A549 (cell line): ENCODE results near the gene RNPEP. TPM values are rescaled to one million over a fixed set of nuclear protein-coding genes. Genes with fewer than 3 reads are reported as not detected.

Experiments used
- ATAC-seq, 2 experiments: fragments of 200-7000 bp in 1 of 2; fragments of >200 bp in 1 of 2; cut with Nextera tagmentation in 1 of 2; cut with Tn5 transposase in 1 of 2; 3 replicates each; pipeline versions ENCODE4 v1.8.0 to v1.9.1; 2018 to 2020; ENCODE audit warnings: mild to moderate bottlenecking in 1 of 2, moderate library complexity in 1 of 2
- CTCF ChIA-PET: fragments of 300-600 bp; sonication (Branson Sonifier 250); formaldehyde crosslinking; extraction: SDS; loops from one replicate; lab custom pipeline; 2021; ENCODE audit warnings: antibody characterized with exemption, inconsistent platforms; lab: Yijun Ruan, JAX
- POLR2A ChIA-PET: fragments of 350-600 bp; formaldehyde crosslinking; extraction: SDS; loops from one replicate; lab custom pipeline; 2021; ENCODE audit warnings: antibody characterized with exemption, inconsistent platforms; lab: Yijun Ruan, JAX
- DNase-seq, 2 experiments: peaks; one replicate each; pipeline versions ENCODE4 v3.0.0 to v3.0.0-alpha.2; 2011 to 2016; ENCODE audit warnings: low read depth in 1 of 2, low spot score in 1 of 2
- FAIRE-seq: peaks from 2 replicates; lab custom pipeline; 2011; peaks lifted over from hg19 to GRCh38; lab: Jason Lieb, UNC
- H3K27ac ChIP-seq, 2 experiments: fragments of >200 bp; sonication (Bioruptor Twin); formaldehyde crosslinking; 3 replicates each; pipeline ENCODE4 v1.5.1; 2016 to 2017
- H3K4me1 ChIP-seq: fragments of >200 bp; sonication (Bioruptor Twin); formaldehyde crosslinking; 3 replicates; pipeline ENCODE4 v1.6.1; 2016
- H3K4me2 ChIP-seq: fragments of >200 bp; sonication (Bioruptor Twin); formaldehyde crosslinking; 3 replicates; pipeline ENCODE4 v1.6.1; 2016
- H3K4me3 ChIP-seq: fragments of >200 bp; sonication (Bioruptor Twin); formaldehyde crosslinking; 3 replicates; pipeline ENCODE4 v1.5.1; 2016
- H3K9me3 ChIP-seq: fragments of >200 bp; sonication (Bioruptor Twin); formaldehyde crosslinking; 3 replicates; pipeline ENCODE4 v1.6.1; 2016
- BHLHE40 ChIP-seq: IDR thresholded peaks from 2 replicates; pipeline ENCODE4 v1.6.1; 2012; ENCODE audit warnings: low read depth, low read length, inconsistent platforms
- CBX2 ChIP-seq: fragments of 200-600 bp; sonication (generic); IDR thresholded peaks from 2 replicates; pipeline ENCODE4 v1.6.1; 2016; ENCODE audit warnings: low read depth, mild to moderate bottlenecking, borderline replicate concordance
- CBX8 ChIP-seq: fragments of 200-600 bp; sonication (generic); IDR thresholded peaks from 2 replicates; pipeline ENCODE4 v1.6.1; 2016
- CEBPB ChIP-seq, 2 experiments: fragments of >200 bp in 1 of 2; sonication (Bioruptor Twin) in 1 of 2; formaldehyde crosslinking in 1 of 2; IDR thresholded peaks; 2 replicates each; pipeline ENCODE4 v1.6.1; 2012 to 2016
- EHF ChIP-seq: fragments of 250-450 bp; sonication (Bioruptor Pico); IDR thresholded peaks from 2 replicates; pipeline ENCODE4 v1.5.0; 2020; ENCODE audit warnings: mild to moderate bottlenecking
- EP300 ChIP-seq, 2 experiments: fragments of >200 bp; sonication (Bioruptor Twin); formaldehyde crosslinking; IDR thresholded peaks; 2 replicates in 1 of 2; 3 replicates in 1 of 2; pipeline ENCODE4 v1.6.1; 2016 to 2017
- FOSB ChIP-seq: fragments of 250-450 bp; sonication (Bioruptor Pico); IDR thresholded peaks from 2 replicates; pipeline ENCODE4 v1.5.0; 2020; ENCODE audit warnings: mild to moderate bottlenecking, moderate library complexity
- FOSL2 ChIP-seq, 2 experiments: fragments of 450-650 bp in 1 of 2; fragments of >200 bp in 1 of 2; sonication (Bioruptor Twin) in 1 of 2; formaldehyde crosslinking; IDR thresholded peaks; 2 replicates each; pipeline versions ENCODE4 v1.5.0 to v1.6.1; 2016 to 2020; ENCODE audit warnings: mild to moderate bottlenecking in 1 of 2, moderate library complexity in 1 of 2
- FOXS1 ChIP-seq: fragments of 250-450 bp; sonication (Bioruptor Pico); IDR thresholded peaks from 2 replicates; pipeline ENCODE4 v1.5.0; 2020; ENCODE audit warnings: mild to moderate bottlenecking, moderate library complexity
- HOXA7 ChIP-seq: fragments of 250-450 bp; sonication (Bioruptor Pico); IDR thresholded peaks from 2 replicates; pipeline ENCODE4 v1.5.0; 2020; ENCODE audit warnings: mild to moderate bottlenecking, moderate library complexity
- JUNB ChIP-seq: fragments of >200 bp; sonication (Bioruptor Twin); formaldehyde crosslinking; IDR thresholded peaks from 2 replicates; pipeline ENCODE4 v1.6.1; 2016
- MAFK ChIP-seq: fragments of 450-650 bp; IDR thresholded peaks from 2 replicates; pipeline ENCODE4 v1.6.1; 2014; ENCODE audit not compliant: partially characterized antibody
- PHF8 ChIP-seq: fragments of 200-600 bp; sonication (generic); IDR thresholded peaks from 2 replicates; pipeline ENCODE4 v1.6.1; 2016; ENCODE audit warnings: low read depth, mild to moderate bottlenecking, antibody characterized with exemption, moderate library complexity, borderline replicate concordance
- POLR2AphosphoS2 ChIP-seq: conservative IDR thresholded peaks from 2 replicates; pipeline ENCODE4 v1.6.1; 2012; ENCODE audit warnings: low read length, improper control_type of control experiment, inconsistent platforms
- RFX5 ChIP-seq: fragments of 450-650 bp; IDR thresholded peaks from 2 replicates; pipeline ENCODE4 v1.7.1; 2014; ENCODE audit warnings: antibody characterized with exemption, mild to moderate bottlenecking, moderate library complexity
- SREBF2 ChIP-seq: fragments of 450-650 bp; IDR thresholded peaks from 2 replicates; pipeline ENCODE4 v1.6.1; 2014; ENCODE audit warnings: mild to moderate bottlenecking, moderate library complexity
- TP53 ChIP-seq: fragments of 250-450 bp; sonication (Bioruptor Pico); IDR thresholded peaks from 2 replicates; pipeline ENCODE4 v1.5.0; 2021; ENCODE audit warnings: mild to moderate bottlenecking, moderate library complexity
- ZSCAN20 ChIP-seq: fragments of 250-450 bp; sonication (Bioruptor Pico); IDR thresholded peaks from 2 replicates; pipeline ENCODE4 v1.8.0; 2022; ENCODE audit warnings: mild to moderate bottlenecking, moderate library complexity
- WGBS: methylation state at CpG from one replicate; pipeline ENCODE4 v1.1.6; 2017; ENCODE audit errors: missing lambda C conversion rate; 5-methylcytosine and 5-hydroxymethylcytosine counted together
- polyA plus RNA-seq, 4 experiments: library from polyadenylated mRNA; depleted of rRNA in 3 of 4; stranded (reverse); fragments of >200 nt; fragmentation: RNase III in 1 of 4; extraction: RNeasy Plus Mini Kit Qiagen cat#74134 plus additional on column Dnase treatment in 1 of 4; gene quantifications; 2 replicates in 3 of 4; 3 replicates in 1 of 4; pipeline ENCODE4 v1.2.3, GENCODE V29; 2011 to 2017
- TF ChIP-seq, protein P1 (sequence below): fragments of >200 bp; sonication (Bioruptor Twin); formaldehyde crosslinking; IDR thresholded peaks from 3 replicates; pipeline ENCODE4 v1.5.1; 2016
- TF ChIP-seq, protein P2 (sequence below): IDR thresholded peaks from 2 replicates; pipeline ENCODE4 v1.6.1; 2012; ENCODE audit warnings: low read depth, borderline replicate concordance
- TF ChIP-seq, protein P3 (sequence below): fragments of >200 bp; sonication (Bioruptor Twin); formaldehyde crosslinking; IDR thresholded peaks from 3 replicates; pipeline ENCODE4 v1.6.1; 2016

RNPEP gene
- polyA plus RNA-seq, 2 of the 4 experiments (the other 2 are of a cell fraction): 71.1 to 87.6 TPM

DNA sequence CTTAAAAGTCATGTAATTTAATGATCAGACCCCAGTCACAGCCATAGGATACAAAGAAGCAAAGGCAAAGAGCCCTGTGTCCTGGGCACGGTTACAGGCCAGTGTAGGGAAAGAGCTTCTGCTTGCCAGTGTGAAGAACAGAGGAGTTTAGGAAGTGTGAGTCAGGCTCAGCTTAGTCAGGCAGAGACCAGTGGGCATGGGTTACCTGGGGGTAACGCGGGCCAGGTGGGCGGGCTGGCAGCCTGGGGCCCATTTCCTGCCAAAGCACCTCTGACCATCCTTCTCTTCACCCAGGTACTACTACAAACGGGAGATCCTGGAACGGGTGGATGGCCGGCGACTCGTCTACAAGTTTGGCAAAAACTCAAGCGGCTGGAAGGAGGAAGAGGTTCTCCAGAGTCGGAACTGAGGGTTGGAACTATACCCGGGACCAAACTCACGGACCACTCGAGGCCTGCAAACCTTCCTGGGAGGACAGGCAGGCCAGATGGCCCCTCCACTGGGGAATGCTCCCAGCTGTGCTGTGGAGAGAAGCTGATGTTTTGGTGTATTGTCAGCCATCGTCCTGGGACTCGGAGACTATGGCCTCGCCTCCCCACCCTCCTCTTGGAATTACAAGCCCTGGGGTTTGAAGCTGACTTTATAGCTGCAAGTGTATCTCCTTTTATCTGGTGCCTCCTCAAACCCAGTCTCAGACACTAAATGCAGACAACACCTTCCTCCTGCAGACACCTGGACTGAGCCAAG, 32.6 kb downstream of the RNPEP start:
- FAIRE-seq (no peak), DNase-seq (no peak)
- POLR2A ChIA-PET: interaction anchor here (2.3 to 4.7 kb wide), 2 partner anchors 20 to 42 kb away, joined by 11 to 68 read pairs; no protein-coding TSS in a partner anchor
- peak overlapping the region; percentile 88 for H3K4me2 ChIP-seq
- TF ChIP-seq TP53 (CRISPR knock-in tag): no peak
- no peak for TF ChIP-seq CBX2
- TF ChIP-seq JUNB: no peak
- TF ChIP-seq EHF (CRISPR knock-in tag): 0 out of 2 replicates have a peak, but pooled peaks have one; percentile 20
- TF ChIP-seq FOSL2 (IDR thresholded peaks at IDR 0.05): no peak
- 0 out of 2 replicates have a peak, but pooled peaks have one; percentile 2 for TF ChIP-seq FOSL2 (CRISPR knock-in tag; IDR thresholded peaks at IDR 0.05)
- TF ChIP-seq CBX8: no peak
- TF ChIP-seq, protein P1, sequence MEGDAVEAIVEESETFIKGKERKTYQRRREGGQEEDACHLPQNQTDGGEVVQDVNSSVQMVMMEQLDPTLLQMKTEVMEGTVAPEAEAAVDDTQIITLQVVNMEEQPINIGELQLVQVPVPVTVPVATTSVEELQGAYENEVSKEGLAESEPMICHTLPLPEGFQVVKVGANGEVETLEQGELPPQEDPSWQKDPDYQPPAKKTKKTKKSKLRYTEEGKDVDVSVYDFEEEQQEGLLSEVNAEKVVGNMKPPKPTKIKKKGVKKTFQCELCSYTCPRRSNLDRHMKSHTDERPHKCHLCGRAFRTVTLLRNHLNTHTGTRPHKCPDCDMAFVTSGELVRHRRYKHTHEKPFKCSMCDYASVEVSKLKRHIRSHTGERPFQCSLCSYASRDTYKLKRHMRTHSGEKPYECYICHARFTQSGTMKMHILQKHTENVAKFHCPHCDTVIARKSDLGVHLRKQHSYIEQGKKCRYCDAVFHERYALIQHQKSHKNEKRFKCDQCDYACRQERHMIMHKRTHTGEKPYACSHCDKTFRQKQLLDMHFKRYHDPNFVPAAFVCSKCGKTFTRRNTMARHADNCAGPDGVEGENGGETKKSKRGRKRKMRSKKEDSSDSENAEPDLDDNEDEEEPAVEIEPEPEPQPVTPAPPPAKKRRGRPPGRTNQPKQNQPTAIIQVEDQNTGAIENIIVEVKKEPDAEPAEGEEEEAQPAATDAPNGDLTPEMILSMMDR: no peak
- no peak for TF ChIP-seq POLR2AphosphoS2
- no peak for TF ChIP-seq RFX5
- TF ChIP-seq HOXA7 (CRISPR knock-in tag): peak; percentile 80
- no peak for TF ChIP-seq SREBF2
- TF ChIP-seq FOSB: peak; percentile 80; the same call in 1 of the 2 replicates
- TF ChIP-seq, all 56 proteins: peak for 4
- peak overlapping the region; percentile 95 for H3K4me3 ChIP-seq
- peak overlapping the region; percentile 93 to 94 for H3K27ac ChIP-seq
- no peaks in the 10 kb centered on the region for H3K9me3 ChIP-seq
- WGBS: 27% methylated on average over 17 of the region's 17 CpGs
- H3K4me1 ChIP-seq: peaks cover 61% of the 10 kb centered on the region
- no peak for ATAC-seq
- CTCF ChIA-PET: interaction anchor here (0.6 to 46.8 kb wide), 9 partner anchors 10 to 110 kb away, joined by 3 to 1624 read pairs (median 5); partner anchors contain the start of gene GPR37L1

DNA sequence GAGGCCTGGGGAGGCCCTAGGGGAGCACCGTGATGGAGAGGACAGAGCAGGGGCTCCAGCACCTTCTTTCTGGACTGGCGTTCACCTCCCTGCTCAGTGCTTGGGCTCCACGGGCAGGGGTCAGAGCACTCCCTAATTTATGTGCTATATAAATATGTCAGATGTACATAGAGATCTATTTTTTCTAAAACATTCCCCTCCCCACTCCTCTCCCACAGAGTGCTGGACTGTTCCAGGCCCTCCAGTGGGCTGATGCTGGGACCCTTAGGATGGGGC, 33.2 kb downstream of the RNPEP start:
- ATAC-seq (no peak), DNase-seq (no peak), FAIRE-seq (no peak)
- H3K27ac ChIP-seq: peak overlapping the region; percentile 93 to 94
- TF ChIP-seq CEBPB (IDR thresholded peaks at IDR 0.05): no peak
- TF ChIP-seq FOSL2 (IDR thresholded peaks at IDR 0.05): no peak
- no peak for TF ChIP-seq FOSL2 (CRISPR knock-in tag; IDR thresholded peaks at IDR 0.05)
- TF ChIP-seq, protein P2, sequence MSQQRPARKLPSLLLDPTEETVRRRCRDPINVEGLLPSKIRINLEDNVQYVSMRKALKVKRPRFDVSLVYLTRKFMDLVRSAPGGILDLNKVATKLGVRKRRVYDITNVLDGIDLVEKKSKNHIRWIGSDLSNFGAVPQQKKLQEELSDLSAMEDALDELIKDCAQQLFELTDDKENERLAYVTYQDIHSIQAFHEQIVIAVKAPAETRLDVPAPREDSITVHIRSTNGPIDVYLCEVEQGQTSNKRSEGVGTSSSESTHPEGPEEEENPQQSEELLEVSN: no peak
- TF ChIP-seq, protein P3, sequence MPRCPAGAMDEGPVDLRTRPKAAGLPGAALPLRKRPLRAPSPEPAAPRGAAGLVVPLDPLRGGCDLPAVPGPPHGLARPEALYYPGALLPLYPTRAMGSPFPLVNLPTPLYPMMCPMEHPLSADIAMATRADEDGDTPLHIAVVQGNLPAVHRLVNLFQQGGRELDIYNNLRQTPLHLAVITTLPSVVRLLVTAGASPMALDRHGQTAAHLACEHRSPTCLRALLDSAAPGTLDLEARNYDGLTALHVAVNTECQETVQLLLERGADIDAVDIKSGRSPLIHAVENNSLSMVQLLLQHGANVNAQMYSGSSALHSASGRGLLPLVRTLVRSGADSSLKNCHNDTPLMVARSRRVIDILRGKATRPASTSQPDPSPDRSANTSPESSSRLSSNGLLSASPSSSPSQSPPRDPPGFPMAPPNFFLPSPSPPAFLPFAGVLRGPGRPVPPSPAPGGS: no peak
- TF ChIP-seq BHLHE40: no peak
- TF ChIP-seq FOXS1 (CRISPR knock-in tag): no peak
- TF ChIP-seq EP300 (IDR thresholded peaks at IDR 0.05): no peak
- TF ChIP-seq, protein P1: no peak
- no peak for TF ChIP-seq MAFK
- TF ChIP-seq PHF8: no peak
- no peak for TF ChIP-seq ZSCAN20 (CRISPR knock-in tag)
- WGBS: 36% methylated on average over 3 of the region's 3 CpGs
- peaks cover 66% of the 10 kb centered on the region for H3K4me1 ChIP-seq
- peak overlapping the region; percentile 88 for H3K4me2 ChIP-seq
- H3K4me3 ChIP-seq: peak overlapping the region; percentile 95
- no peaks in the 10 kb centered on the region for H3K9me3 ChIP-seq
- POLR2A ChIA-PET: interaction anchor here (2.3 to 4.7 kb wide), 2 partner anchors 19 to 42 kb away, joined by 11 to 68 read pairs; no protein-coding TSS in a partner anchor
- CTCF ChIA-PET: interaction anchor here (0.6 to 46.8 kb wide), 9 partner anchors 9 to 110 kb away, joined by 3 to 1624 read pairs (median 5); partner anchors contain the start of gene GPR37L1
